Measurements from ENCODE around the gene CANT1.
A peak's percentile ranks its signal among the peaks of the same experiment; 100 is the strongest.
"Not testable (repeated sequence)": the region's sequence is repeated elsewhere in the genome, so short reads cannot be mapped to it uniquely, and the experiment has no call there.

The CANT1 gene

DNA sequence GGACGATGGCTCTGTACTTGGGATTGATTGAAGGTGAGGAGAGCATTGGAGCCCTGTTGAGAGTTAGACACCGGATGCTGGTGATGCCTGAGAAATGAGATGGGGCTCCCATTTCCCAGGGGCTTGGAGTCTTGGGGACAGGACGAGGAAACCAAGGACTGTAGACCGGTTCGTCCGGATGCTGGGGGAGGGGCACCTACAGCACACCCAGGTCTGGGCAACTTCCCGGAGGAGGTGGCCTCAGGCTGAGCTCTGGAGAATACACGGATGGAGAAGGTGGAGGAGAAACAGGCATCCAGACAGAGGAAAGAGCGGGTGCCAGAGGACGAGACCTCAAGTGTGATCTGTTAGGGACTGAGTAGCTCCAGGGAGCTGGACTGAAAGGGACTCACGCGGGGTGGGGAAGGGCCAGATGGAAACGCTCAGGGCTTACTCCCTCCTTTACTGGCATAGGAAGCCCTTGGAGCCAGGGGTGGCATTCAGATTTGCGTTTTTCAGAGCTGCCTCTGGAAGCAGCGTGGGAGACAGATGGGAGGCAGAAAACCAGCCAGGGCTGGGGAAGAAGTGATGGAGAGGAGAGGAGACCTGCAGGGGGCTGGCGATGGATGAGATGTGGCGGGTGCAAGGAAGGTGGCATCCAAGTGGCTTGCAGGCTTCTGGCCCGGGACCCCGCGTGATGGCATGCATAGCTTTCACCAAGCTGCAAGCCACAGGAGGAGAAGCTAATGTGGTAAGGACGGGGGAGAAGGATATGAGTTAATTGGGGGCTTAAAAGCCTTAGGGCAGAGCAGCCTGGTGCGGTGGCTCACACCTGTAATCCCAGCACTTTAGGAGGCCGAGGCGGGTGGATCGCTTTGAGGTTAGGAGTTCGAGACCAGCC lies 22.7 kb upstream of the CANT1 start:
- TF ChIP-seq, protein P1, sequence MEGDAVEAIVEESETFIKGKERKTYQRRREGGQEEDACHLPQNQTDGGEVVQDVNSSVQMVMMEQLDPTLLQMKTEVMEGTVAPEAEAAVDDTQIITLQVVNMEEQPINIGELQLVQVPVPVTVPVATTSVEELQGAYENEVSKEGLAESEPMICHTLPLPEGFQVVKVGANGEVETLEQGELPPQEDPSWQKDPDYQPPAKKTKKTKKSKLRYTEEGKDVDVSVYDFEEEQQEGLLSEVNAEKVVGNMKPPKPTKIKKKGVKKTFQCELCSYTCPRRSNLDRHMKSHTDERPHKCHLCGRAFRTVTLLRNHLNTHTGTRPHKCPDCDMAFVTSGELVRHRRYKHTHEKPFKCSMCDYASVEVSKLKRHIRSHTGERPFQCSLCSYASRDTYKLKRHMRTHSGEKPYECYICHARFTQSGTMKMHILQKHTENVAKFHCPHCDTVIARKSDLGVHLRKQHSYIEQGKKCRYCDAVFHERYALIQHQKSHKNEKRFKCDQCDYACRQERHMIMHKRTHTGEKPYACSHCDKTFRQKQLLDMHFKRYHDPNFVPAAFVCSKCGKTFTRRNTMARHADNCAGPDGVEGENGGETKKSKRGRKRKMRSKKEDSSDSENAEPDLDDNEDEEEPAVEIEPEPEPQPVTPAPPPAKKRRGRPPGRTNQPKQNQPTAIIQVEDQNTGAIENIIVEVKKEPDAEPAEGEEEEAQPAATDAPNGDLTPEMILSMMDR (IDR thresholded peaks at IDR 0.05), result no peak
- H3K9me3 Mint-ChIP-seq, result no peaks in the 10 kb centered on the region
- H3K36me3 Mint-ChIP-seq (ENCODE audit: low read depth), result no peaks in the 10 kb centered on the region
- DNase-seq, result no peak
- peaks cover 70% of the 10 kb centered on the region for H3K27me3 Mint-ChIP-seq (ENCODE audit: low read depth, poor library complexity)
- H3K4me3 Mint-ChIP-seq, result no peak overlapping the region
- H3K4me1 Mint-ChIP-seq, result peaks cover 10% of the 10 kb centered on the region
- H3K27ac Mint-ChIP-seq, result peak overlapping the region; percentile 13

DNA sequence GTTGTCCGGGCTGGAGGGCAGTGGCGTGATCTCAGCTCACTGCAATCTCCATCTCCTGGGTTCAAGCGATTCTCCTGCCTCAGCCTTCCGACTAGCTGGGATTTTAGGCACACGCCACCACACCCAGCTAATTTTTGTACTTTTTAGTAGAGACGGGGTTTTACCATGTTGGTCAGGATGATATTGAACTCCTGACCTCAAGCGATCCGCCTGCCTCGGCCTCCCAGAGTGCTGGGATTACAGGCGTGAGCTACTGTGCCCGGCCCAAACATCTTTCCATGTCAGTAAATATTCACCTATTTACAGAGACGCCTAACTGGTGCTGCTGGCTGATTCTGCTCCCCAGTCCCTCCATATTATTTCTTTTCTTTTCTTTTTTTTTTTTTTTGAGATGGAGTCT lies 21.1 kb upstream of the CANT1 start:
- H3K4me1 Mint-ChIP-seq, result peaks cover 17% of the 10 kb centered on the region
- H3K4me3 Mint-ChIP-seq; H3K36me3 Mint-ChIP-seq (ENCODE audit: low read depth); H3K9me3 Mint-ChIP-seq; DNase-seq: not testable (repeated sequence)
- H3K27me3 Mint-ChIP-seq (ENCODE audit: low read depth, poor library complexity), result peaks cover 85% of the 10 kb centered on the region
- peak overlapping the region; percentile 76 for H3K27ac Mint-ChIP-seq

DNA sequence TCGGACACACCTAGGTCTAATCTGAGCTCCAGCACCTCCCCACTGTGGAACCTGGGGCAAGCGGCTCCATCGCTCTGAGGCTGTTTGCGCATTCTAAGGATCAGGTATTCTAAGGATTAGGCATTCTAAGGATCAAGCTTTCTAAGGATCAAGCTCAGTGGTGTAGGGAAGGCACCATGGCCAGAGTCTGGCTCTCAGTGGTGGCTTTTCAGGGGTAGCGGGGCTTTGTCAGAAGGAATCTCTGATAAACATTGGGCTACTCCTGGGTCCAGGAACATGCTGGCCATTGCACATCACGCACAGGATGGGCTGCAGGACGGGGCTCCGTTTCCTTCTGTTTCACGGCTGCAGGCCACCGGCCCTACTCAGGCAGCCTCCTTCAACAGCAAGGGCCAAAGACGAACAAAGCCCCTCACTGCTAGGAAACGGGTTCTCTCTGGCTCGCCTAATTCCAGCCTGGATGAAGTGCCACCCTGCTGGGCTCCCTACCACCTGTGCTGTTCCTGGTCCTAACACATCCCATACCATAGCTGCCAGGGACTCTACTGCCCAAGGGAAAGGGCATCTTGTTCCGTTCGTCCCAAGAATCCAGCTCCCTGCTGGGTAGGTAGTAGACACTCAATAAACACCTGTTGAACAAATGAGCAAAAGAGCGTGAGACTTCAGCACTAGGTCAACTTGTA lies 19.9 kb upstream of the CANT1 start:
- Mint-ChIP-seq H3K4me1 (peaks cover 20% of the 10 kb centered on the region), H3K4me3 (no peak overlapping the region), H3K27me3 (ENCODE audit: low read depth, poor library complexity) (peaks cover 87% of the 10 kb centered on the region), H3K36me3 (ENCODE audit: low read depth) (no peaks in the 10 kb centered on the region), H3K9me3 (no peaks in the 10 kb centered on the region), H3K27ac (no peak overlapping the region)
- TF ChIP-seq, protein P1 (IDR thresholded peaks at IDR 0.05), result no peak
- DNase-seq, result no peak

DNA sequence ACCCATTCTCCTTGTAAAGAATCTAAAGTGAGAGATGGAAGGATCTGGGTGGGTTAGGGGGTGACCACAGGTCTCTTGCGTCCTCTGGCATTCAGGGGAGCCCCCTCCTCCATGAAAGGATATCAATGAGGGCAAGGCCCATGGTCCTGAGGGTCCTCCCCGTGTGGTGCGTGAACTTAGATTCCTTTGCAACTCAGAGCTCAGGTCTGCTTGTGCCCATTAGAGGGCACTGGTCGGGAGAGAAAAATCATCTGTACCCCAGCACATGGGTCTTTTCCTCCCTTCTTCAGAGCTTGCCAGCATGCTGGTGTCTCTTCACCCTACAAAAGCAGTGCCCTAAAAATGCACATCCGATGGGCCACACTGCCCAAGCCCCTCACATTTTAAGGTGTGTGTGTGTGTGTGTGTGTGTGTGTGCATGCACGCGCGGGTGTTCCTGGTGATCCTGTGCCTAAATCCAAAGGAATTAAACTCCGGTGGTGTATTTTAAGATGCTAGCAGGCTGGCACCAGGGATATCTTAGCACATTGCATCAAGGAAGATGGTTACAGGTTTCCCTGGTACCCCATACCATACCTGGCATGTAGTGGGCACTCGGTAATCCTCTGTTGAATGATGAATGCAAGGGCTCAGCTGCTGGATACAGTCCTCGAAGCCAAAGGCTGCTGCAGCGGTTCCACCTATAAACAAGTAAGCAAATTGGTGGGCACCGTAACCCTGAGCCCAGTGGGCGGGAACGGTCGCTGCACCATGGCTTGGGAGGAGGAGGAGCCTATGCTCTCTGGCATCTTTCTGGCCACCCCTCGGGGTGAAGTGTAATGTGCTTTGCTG lies 19.1 kb upstream of the CANT1 start:
- Mint-ChIP-seq H3K27ac (no peak overlapping the region), H3K4me1 (peaks cover 25% of the 10 kb centered on the region), H3K36me3 (ENCODE audit: low read depth) (no peaks in the 10 kb centered on the region), H3K4me3 (no peak overlapping the region), H3K9me3 (no peaks in the 10 kb centered on the region), H3K27me3 (ENCODE audit: low read depth, poor library complexity) (peaks cover 94% of the 10 kb centered on the region)
- TF ChIP-seq, protein P1 (IDR thresholded peaks at IDR 0.05), result no peak
- DNase-seq, result no peak

DNA sequence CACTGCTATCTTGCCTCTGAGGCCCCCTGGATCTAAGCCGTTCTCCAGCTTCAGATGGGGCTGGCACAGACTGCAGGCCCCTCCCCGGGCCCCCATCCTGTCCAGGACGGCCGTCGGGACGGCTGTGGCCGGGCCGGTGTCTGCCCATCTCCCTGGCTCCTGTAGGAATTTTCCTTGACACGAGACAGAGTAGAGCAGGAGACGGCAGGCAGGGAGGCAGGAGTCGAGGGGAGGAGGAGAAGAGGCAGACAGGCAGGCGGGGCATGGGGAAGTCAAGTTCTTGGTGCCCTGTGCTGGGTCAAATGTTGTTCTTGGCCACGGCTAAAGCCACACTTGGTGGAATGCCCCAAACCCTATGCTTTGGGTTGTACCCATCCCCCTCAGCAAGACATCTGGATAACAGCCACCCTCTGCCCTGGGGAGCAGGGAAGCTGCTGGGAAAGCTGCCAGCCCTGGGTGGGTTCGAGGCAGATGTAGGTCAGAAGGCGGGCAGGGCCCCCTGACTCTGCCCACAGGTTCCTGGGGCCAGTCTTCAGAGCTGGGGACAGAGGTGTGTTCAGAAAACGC lies 18.4 kb upstream of the CANT1 start:
- Mint-ChIP-seq H3K27me3 (ENCODE audit: low read depth, poor library complexity) (peaks cover 98% of the 10 kb centered on the region), H3K27ac (no peak overlapping the region), H3K4me1 (peaks cover 30% of the 10 kb centered on the region), H3K9me3 (no peaks in the 10 kb centered on the region), H3K36me3 (ENCODE audit: low read depth) (no peaks in the 10 kb centered on the region), H3K4me3 (no peak overlapping the region)
- DNase-seq, result no peak
- TF ChIP-seq, protein P1 (IDR thresholded peaks at IDR 0.05), result no peak

All from nephron progenitor cell (in vitro differentiated cells).